NCI-H69 (cell line): Measurements from ENCODE around the gene C1orf159.
"Not testable (repeated sequence)": the region's sequence is repeated elsewhere in the genome, so short reads cannot be mapped to it uniquely, and the experiment has no call there.

ENCODE experiments used
- DNase-seq: peaks from one replicate; lab custom pipeline; 2025; lab: John Stamatoyannopoulos, UW

The C1orf159 gene

GRCh38 chr1:1149416-1149815, 33.5 kb upstream of the C1orf159 start:
- no peak for DNase-seq

DNA sequence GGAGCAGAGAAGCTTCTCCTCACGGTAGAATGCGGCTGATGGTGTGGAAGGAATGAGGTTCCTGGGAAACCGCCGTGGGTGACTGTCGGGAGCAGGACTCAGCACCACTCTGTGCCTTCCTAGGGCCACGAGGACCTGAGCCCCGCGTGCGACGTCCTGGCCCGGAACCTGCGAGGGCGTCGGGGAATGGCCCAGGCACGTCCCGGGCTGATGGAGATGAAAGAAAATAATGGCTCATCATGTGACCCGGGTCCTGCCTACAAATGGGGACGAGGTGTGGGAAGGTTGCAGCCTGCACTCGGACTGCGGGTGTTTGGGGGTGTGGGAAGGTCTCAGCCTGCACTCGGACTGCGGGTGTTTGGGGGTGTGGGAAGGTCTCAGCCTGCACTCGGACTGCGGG, 32.7 kb upstream of the C1orf159 start:
- DNase-seq, result no peak

DNA sequence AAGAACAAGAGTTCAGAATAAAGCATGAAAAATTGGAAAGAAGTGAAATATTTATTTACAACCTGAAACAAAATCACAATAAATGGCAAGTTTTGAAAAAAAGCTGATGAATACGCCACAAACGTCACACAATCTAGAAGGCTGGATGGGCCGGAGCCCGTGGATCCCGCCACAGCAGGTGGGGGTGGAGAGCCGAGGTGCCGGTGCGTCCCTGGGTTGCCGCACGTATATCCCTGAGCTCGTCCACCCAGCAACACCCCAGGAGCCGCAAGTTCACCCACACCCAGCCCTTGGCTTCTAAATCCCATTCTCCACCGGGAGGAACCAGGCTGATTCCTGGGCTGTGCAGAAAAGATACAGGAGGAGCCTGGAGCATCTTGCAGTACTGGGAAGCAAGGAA, 32.2 kb upstream of the C1orf159 start:
- DNase-seq, result no peak

DNA sequence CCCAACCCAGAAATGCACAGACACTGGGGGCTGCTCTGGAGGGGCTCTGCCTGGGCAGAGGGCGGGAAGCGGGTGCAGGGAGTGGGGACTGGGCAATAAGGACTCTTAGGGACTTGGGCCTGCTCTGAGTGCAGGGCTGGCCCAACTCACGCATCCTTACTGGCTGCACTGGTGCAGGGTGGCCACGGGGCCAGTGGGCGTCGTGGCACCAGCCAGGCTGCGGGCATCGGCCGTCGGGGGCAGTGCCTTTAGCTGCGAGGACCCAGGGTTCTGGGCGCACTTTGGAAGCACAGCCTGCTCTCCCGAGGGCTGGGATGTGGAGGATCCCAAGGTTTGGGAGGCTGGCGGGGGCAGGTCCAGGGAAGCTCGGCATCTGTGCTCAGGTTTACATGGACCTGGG, 30.7 kb upstream of the C1orf159 start:
- DNase-seq, result no peak

DNA sequence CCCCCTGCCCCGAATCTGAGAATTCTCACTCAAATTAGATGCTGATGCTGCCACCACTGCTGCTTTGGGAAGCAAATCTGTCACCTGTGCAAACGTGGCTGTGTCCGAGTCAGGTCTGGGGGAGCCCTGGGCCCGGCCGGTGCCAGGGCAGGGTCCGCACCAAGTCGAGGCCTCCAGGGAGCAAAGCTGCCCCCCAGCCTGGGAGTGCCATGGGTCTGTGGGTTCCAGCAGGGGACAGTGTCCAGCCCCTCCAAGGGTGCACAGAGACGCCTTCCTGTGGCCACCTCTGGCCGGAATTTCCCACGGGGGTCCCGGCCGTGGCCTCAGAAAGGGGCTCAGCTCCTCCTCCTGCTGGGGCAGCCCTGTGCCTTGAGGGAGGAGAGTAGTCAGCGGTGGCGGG, 30.1 kb upstream of the C1orf159 start:
- DNase-seq, result no peak

- no peak for DNase-seq
These were observed 29.6 kb upstream of the C1orf159 start for GRCh38 chr1:1145547-1145914.

- no peak for DNase-seq
These were observed 29.1 kb upstream of the C1orf159 start for GRCh38 chr1:1144843-1145546.

DNA sequence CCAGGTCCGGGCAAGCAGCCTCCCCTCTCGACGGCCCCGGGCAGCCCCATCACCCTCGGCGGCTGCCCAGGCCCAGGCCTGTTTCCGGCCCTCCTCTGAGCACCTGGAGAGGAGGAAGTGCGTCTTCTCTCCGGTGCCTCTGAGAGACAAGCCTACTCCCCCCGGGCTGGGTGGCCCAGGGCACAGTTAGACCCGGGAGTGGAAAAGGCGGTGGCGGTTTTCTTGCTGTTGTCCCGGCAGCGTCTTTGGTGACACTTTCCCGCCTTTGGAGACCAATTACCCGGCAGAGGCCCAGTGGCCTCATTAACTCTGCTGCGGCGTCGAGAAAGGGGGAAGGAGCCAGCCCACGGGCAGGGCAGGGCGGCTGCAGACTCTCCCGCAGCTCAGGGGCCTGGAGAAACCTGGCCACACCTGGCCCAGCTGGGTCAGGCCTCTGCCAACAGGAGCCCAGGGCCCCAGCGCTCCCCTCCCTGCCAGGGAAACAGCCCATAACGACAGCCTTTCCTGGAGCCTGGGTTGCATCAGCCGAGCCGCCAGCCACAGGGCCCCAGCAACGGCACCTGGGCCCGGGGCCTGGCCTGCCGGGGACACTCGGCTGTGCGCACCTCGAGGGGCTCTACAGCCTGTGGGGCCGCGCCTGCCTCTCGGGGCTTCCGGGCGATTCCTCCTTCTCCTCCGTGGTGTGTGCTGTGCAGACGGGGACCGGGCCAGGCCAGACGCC, 28.4 kb upstream of the C1orf159 start:
- DNase-seq, result peak; percentile 44

DNA sequence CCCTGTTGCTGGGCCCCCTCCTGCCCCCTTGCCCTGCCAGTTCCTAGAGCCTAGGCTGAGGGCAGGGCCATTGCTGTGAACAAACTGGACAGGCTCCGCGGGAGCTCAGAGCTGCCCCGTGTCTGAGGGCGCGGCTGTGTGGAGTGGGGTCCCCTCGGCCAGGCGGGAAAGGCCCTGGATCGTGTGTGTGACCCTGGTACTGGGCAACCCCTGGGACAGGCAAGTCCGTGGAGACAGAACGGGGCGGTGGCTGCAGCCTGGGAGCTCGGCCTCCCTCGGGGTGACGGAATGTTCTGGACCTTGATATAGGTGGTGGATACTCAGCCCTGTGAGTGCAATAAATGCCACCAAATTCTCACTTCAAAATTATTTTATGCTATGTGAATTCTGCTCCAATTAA, 27.7 kb upstream of the C1orf159 start:
- DNase-seq, result no peak

DNA sequence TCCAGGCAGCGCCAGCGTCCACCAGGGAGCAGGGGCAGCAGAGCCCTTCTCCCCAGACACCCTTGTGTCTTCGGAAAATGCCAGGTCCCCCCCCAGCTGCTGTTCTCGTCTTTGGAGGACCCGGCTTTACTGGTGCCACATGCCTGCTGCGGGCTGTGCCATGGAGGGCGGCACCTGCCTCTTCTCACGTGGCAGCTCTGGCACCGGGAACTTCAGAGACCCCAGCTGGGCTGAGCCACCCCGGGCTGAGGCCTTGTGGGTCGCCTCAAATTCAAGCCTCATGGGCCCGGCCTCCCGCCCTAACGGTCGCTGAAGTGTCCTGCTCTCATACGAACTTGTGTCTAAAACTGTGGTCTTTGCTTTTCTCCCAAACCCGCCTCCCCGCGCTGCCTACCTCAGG, 27.0 kb upstream of the C1orf159 start:
- no peak for DNase-seq

DNA sequence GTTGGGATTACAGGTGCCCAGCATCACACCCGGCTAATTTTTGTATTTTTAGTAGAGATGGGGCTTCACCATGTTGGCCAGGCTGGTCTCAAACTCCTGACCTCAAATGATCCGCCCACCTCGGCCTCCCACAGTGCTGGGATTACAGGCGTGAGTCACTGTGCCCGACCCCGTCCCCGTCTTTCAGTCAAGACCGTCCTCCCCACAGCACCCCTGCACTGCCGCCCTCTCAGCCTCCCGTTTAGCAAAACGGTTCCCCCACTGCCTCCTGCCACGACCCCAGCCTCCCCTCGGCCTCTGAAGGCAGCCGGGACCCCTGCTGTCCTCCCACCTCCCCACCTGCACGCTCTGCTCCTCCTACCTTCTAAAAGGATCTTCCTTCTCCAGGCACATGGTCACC, 26.5 kb upstream of the C1orf159 start:
- DNase-seq, result not testable (repeated sequence)

GRCh38 chr1:1141911-1142250, 26.0 kb upstream of the C1orf159 start:
- DNase-seq, result no peak

DNA sequence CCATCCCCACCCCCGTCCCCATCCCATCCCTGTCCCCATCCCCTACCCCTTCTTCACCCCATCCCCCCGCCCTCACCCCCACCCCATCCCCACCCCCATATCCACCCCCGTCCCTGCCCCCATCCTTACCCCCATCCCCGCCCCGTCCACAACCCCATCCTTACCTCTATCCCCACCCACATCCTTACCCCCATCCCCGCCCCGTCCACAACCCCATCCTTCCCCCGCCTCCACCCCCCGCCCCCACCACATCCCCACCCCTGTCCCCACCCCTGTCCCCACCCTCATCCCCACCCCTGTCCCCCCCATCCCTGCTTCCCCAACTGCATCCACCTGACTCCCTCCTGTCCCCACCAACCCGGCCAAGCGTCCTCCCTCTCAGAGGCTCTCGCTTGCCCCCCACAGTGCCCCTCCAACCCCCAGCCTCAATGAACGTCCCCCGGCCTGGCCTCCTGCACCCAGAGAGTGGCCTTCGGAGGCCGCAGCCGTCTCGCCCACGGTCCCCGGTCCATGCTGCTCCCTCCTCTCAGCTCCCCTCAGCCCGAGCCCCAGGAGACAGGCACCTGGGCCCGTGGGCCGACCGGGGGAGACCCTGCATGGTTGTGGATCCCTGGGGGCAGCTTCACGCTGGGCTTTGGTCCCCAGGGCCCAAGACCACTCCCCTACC, 25.5 kb upstream of the C1orf159 start:
- DNase-seq, result no peak

DNA sequence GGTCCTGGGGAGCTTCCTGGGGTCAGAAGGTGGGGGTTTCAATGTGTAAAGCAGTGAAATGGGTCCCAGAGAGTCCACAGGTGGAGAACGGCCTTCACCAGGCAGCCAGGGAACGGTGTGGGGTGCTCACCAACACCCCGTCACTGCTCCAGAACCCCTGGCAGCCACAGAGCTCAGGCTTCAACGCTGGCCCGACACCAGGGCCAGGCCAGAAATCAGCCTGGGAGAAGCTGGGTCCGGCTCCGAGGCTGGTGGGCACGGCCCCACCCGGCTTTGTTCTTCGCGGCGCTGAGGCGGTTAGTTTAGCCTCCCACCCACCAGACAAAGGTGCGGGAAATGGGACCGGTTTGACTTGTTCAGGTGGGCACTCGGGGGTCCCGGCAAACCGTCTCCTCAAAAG, 24.8 kb upstream of the C1orf159 start:
- DNase-seq, result no peak

DNA sequence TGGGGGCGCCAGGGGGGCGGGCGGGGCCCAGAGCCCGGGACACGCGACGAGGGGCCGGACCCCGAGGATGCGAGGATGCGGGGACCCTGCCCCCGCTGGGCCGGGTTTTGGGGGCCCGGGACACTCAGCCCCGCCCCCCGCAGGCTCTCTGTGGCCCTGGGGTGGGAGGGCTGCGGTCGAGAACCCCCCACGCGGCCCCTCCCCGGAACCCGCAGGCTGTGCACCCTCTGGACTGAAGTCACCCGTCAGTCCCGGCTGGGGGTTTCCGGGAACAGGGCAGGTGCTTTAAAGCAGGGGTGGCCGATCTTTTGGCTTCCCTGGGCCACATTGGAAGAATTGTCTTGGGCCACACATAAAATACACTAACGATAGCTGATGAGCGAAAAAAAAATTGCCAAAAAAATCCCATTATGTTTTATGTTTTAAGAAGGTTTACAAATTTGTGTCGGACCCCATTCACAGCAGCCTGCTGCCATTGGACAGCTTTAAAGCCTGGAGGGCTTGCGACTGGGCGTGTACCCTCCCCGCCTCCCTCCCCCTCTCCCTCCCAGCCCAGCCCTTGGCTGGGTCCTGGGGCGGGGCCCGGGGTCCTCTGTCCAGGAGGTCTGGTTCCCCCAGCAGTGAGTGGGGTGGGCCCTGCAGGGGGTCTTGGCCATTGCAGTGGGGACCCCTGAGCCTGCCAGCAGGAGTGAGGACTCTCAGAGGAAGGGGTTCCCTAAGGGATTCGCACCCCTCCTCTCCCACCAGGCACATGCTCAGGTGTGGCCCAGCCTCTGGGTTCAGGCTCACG, 21.6 kb upstream of the C1orf159 start:
- DNase-seq, result peak; percentile 69

- DNase-seq, result peak; percentile 94
These were observed 20.8 kb upstream of the C1orf159 start for GRCh38 chr1:1136547-1137230.

DNA sequence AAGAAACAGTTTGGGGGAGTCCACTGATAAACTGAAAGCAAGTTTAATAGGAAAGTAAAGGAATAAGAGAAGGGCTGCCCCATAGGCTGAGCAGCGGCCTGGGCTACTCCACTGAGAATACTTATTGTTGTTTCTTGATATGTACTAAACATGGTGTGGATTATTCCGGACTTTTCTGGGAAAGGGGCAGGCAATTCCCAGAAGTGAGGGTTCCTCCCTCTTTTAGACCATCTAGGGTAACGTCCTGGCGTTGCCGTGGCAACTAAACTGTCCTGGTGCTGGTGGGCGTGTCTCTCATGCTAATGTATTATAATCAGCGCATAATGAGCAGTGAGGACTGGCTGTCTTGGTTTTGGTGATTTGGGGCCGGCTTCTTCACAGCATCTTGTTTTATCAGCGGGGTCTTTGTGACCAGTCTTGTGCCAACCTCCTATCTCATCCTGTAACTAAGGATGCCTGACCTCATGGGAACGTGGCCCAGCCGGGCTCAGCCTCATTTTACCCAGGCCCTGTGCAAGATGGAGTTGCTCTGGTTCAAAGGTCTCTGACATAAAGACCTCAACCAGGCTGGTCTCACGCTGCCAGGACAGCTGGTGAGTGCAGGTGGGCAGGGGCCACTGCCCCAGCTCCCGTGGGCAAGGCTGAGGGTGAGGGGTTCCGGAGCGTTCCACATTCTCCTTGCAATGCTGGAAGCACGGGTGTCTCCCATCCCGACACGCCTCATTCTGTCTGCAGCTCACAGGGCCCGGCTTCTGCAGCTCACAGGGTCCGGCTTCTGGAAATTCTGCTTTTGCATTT, 19.6 kb upstream of the C1orf159 start:
- peak; percentile 22 for DNase-seq

GRCh38 chr1:1134300-1134970, 18.5 kb upstream of the C1orf159 start:
- DNase-seq, result no peak

DNA sequence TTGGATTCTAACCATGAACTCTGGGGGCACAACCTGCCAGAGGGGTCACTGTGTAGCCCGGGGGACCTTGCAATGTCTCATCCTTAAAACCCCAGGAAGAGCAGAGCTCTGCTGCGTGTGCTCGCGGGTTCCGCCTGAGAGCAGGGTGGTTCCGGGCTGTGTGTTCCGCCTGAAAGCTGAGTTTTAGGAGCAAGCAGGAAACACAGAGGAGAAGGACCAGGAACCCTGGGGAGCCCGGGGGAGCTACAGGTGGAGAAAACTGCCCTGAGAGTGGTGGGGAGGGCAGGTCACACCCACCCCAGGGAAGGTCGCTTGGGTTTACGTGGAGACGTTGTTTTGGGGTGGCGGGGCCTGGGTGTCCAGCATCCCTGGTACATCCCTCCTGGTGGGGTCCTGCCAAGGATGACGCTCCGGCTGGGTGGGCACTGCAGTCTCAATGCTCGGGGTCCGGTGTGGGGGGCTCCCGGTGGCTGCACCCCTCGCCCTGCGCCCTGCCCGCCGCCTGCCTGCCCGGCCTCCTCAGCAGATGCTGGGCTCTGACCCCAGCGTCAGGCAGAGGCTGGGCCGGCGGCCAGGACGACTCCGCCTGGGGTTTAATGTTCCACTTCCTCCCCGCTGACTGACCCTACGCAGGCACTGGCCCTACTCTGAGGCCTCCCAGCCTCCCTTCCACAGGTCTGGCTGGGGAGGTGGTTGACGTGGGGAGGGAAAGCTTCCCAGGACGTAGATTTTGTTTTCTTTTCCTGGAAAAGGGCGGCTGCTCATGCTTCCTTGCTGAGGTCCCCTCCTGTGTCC, 17.3 kb upstream of the C1orf159 start:
- DNase-seq, result no peak
